CD14-positive monocyte (primary cell): ENCODE results near the gene COL4A2. TPM values are rescaled to one million over a fixed set of nuclear protein-coding genes. Genes with fewer than 3 reads are reported as not detected.
A peak's percentile ranks its signal among the peaks of the same experiment; 100 is the strongest.

Source experiments
- DNase-seq, 3 donors: peaks; one replicate each; pipeline ENCODE4 v3.0.0-alpha.2; 2011 to 2022
- H2AFZ ChIP-seq: 2 replicates; pipeline ENCODE4 v1.6.0; 2012; ENCODE audit warnings: mild to moderate bottlenecking, low read depth, low read length, inconsistent platforms; ENCODE audit not compliant: insufficient read depth, poor library complexity, severe bottlenecking
- H3K27ac ChIP-seq, 2 donors: 1 replicate in 1 of 2; 2 replicates in 1 of 2; pipeline ENCODE4 v1.5.1; 2012 to 2013; ENCODE audit warnings: low read length in 2 of 2, control low read depth in 1 of 2, inconsistent platforms in 1 of 2, low read depth in 1 of 2, mild to moderate bottlenecking in 1 of 2
- H3K27me3 ChIP-seq, 2 donors: one replicate each; pipeline versions ENCODE4 v1.6.0 to v1.6.1; 2011 to 2013; ENCODE audit warnings: low read length in 2 of 2; ENCODE audit not compliant: control insufficient read depth in 2 of 2, insufficient read depth in 2 of 2
- H3K36me3 ChIP-seq, 2 donors: replicated peaks in 1 of 2; 1 replicate in 1 of 2; 2 replicates in 1 of 2; pipeline versions ENCODE4 v1.5.1 to v1.6.1; 2012 to 2013; ENCODE audit warnings: low read length in 2 of 2, control low read depth in 1 of 2, inconsistent platforms in 1 of 2, mild to moderate bottlenecking in 1 of 2; ENCODE audit not compliant: insufficient read depth in 2 of 2, control insufficient read depth in 1 of 2
- H3K4me1 ChIP-seq, 2 donors: 1 replicate in 1 of 2; 2 replicates in 1 of 2; pipeline versions ENCODE4 v1.5.1 to v1.6.1; 2012 to 2013; ENCODE audit warnings: low read length in 2 of 2, control low read depth in 1 of 2, inconsistent platforms in 1 of 2, mild to moderate bottlenecking in 1 of 2, moderate library complexity in 1 of 2; ENCODE audit not compliant: insufficient read depth in 2 of 2, control insufficient read depth in 1 of 2
- H3K4me2 ChIP-seq: replicated peaks from 2 replicates; pipeline ENCODE3; 2012; ENCODE audit warnings: low read length, moderate library complexity, mild to moderate bottlenecking; ENCODE audit not compliant: poor library complexity, severe bottlenecking; ENCODE audit errors: extremely low read depth
- H3K4me3 ChIP-seq, 3 experiments: fragments of 200-600 bp in 1 of 3; sonication (generic) in 1 of 3; replicated peaks in 1 of 3; 1 replicate in 2 of 3; 2 replicates in 1 of 3; pipeline ENCODE4 v1.5.1; 2011 to 2013; ENCODE audit warnings: low read length in 3 of 3, mild to moderate bottlenecking in 3 of 3, control low read depth in 2 of 3, low read depth in 2 of 3, inconsistent platforms in 1 of 3, moderate library complexity in 1 of 3
- H3K79me2 ChIP-seq: 2 replicates; pipeline ENCODE4 v1.6.0; 2012; ENCODE audit warnings: mild to moderate bottlenecking, control low read depth, inconsistent platforms, low read length, moderate library complexity; ENCODE audit not compliant: insufficient read depth
- H3K9ac ChIP-seq: 2 replicates; pipeline ENCODE4 v1.6.0; 2017; ENCODE audit warnings: low read length, mild to moderate bottlenecking; ENCODE audit not compliant: insufficient read depth, poor library complexity, severe bottlenecking
- H3K9me3 ChIP-seq, 2 donors: replicated peaks in 1 of 2; 1 replicate in 1 of 2; 2 replicates in 1 of 2; pipeline versions ENCODE4 v1.5.1 to v1.6.1; 2012 to 2013; ENCODE audit warnings: low read length in 2 of 2, control low read depth in 1 of 2; ENCODE audit not compliant: control insufficient read depth in 1 of 2, insufficient read depth in 1 of 2
- H4K20me1 ChIP-seq: 2 replicates; pipeline ENCODE4 v1.6.0; 2012; ENCODE audit warnings: mild to moderate bottlenecking, low read length, control low read depth, moderate library complexity; ENCODE audit not compliant: insufficient read depth
- H3K27ac Mint-ChIP-seq, 7 donors: one replicate each; pipeline ENCODE4 v1.8.0; 2020; ENCODE audit warnings: mild to moderate bottlenecking in 7 of 7, mixed read lengths in 7 of 7, moderate library complexity in 6 of 7, inconsistent platforms in 2 of 7
- H3K27me3 Mint-ChIP-seq, 3 donors: one replicate each; pipeline ENCODE4 v1.8.0; 2021 to 2022; ENCODE audit warnings: low read depth in 3 of 3, mild to moderate bottlenecking in 3 of 3, mixed read lengths in 3 of 3, moderate library complexity in 3 of 3, inconsistent platforms in 1 of 3
- H3K36me3 Mint-ChIP-seq, 2 donors: one replicate each; pipeline ENCODE4 v1.8.0; 2020; ENCODE audit warnings: mixed read lengths in 2 of 2, inconsistent platforms in 1 of 2, mild to moderate bottlenecking in 1 of 2
- H3K4me1 Mint-ChIP-seq: one replicate; pipeline ENCODE4 v1.8.0; 2020; ENCODE audit warnings: mild to moderate bottlenecking, mixed read lengths
- H3K4me3 Mint-ChIP-seq, 2 donors: one replicate each; pipeline ENCODE4 v1.8.0; 2020; ENCODE audit warnings: mild to moderate bottlenecking in 2 of 2, mixed read lengths in 2 of 2, moderate library complexity in 1 of 2
- H3K9me3 Mint-ChIP-seq, 7 donors: one replicate each; pipeline ENCODE4 v1.8.0; 2020 to 2022; ENCODE audit warnings: mixed read lengths in 7 of 7, mild to moderate bottlenecking in 6 of 7, moderate library complexity in 6 of 7, inconsistent platforms in 2 of 7
- CTCF ChIP-seq: fragments of 200-600 bp; IDR thresholded peaks from one replicate; pipeline ENCODE4 v1.8.0; 2022; ENCODE audit warnings: antibody characterized with exemption, mild to moderate bottlenecking
- WGBS: methylation state at CpG from one replicate; pipeline ENCODE4 v1.1.5; 2013; ENCODE audit warnings: missing lambda C conversion rate; ENCODE audit not compliant: insufficient coverage; 5-methylcytosine and 5-hydroxymethylcytosine counted together
- intact Hi-C, 2 donors: fragments of 100-400 bp; cut with micrococcal nuclease; formaldehyde crosslinking; loops; one replicate each; pipeline versions ENCODE4 v1.15.0 to v1.15.1; 2023
- polyA plus RNA-seq, 3 donors: library from polyadenylated mRNA; depleted of rRNA in 1 of 3; unstranded in 2 of 3; stranded (reverse) in 1 of 3; fragments of 300-500 nt in 2 of 3; fragments of >200 nt in 1 of 3; fragmentation: Illumina TruSeq in 2 of 3; gene quantifications; 1 replicate in 2 of 3; 2 replicates in 1 of 3; pipeline ENCODE4 v1.2.3, GENCODE V29; 2012 to 2021

Gene COL4A2
- polyA plus RNA-seq, 3 donors: not detected

DNA sequence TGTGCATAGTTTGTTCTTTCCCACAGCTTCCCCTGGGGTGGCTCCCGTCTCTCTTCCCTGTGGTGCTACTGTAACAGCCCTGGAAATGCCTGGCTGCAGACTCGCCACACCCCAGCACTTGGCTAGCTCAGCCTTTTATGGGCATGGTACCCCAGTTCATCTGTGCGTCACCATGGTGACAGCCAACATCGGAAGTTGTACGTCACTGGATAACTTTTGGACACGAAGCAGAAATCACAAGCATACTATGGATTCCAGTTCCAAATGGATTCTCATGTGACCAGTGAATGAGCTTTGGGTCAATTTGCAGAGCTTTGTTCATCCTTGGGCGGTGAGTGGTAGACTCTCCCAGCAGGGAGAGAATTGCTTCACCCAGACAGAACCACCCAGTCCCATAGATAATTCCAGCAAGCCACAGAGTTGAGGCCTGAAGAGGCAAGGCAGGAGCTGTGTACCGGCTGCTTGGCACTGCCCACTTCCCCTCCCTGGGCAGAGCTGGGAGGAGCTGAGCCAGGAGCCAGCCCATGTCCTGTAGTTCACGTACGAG is 54.4 kb downstream of the COL4A2 start:
- 54% methylated on average over 7 of the region's 10 CpGs for WGBS
- H3K36me3 Mint-ChIP-seq: no peaks in the 10 kb centered on the region
- Histone ChIP-seq H3K79me2 (no peaks in the 10 kb centered on the region), H2AFZ (no peak overlapping the region), H3K27ac (no peak overlapping the region), H3K36me3 (no peaks in the 10 kb centered on the region), H3K27me3 (no peaks in the 10 kb centered on the region), H3K9me3 (no peaks in the 10 kb centered on the region), H3K9ac (no peak overlapping the region), H3K4me1 (no peaks in the 10 kb centered on the region), H3K4me3 (no peak overlapping the region), H3K4me2 (no peak overlapping the region), H4K20me1 (no peaks in the 10 kb centered on the region)
- H3K4me3 Mint-ChIP-seq: peak overlapping the region in 1 of 2 donors; percentile 1
- H3K9me3 Mint-ChIP-seq: peaks cover 0 to 2% (median 0%) of the 10 kb centered on the region in 7 donors
- H3K4me1 Mint-ChIP-seq: no peaks in the 10 kb centered on the region
- H3K27ac Mint-ChIP-seq: no peak overlapping the region
- TF ChIP-seq CTCF: no peak
- intact Hi-C loops: no loop called here
- H3K27me3 Mint-ChIP-seq: peaks cover 0 to 11% (median 4%) of the 10 kb centered on the region in 3 donors
- DNase-seq: no peak

- Mint-ChIP-seq H3K36me3 (no peaks in the 10 kb centered on the region), H3K4me3 (no peak overlapping the region), H3K4me1 (no peaks in the 10 kb centered on the region), H3K27me3 (peaks cover 0 to 12% (median 4%) of the 10 kb centered on the region in 3 donors), H3K27ac (no peak overlapping the region), H3K9me3 (peaks cover 0 to 2% (median 0%) of the 10 kb centered on the region in 7 donors)
- no peak overlapping the region for H3K4me2 ChIP-seq
- H3K36me3 ChIP-seq: no peaks in the 10 kb centered on the region
- no peak overlapping the region for H3K4me3 ChIP-seq
- 84% methylated on average over 8 of the region's 8 CpGs for WGBS
- DNase-seq: no peak
- no peak overlapping the region for H3K27ac ChIP-seq
- H2AFZ ChIP-seq: no peak overlapping the region
- H3K27me3 ChIP-seq: no peaks in the 10 kb centered on the region
- no peak overlapping the region for H3K9ac ChIP-seq
- intact Hi-C loops: no loop called here
- H3K9me3 ChIP-seq: no peaks in the 10 kb centered on the region
- TF ChIP-seq CTCF: no peak
- H3K4me1 ChIP-seq: no peaks in the 10 kb centered on the region
- H4K20me1 ChIP-seq: no peaks in the 10 kb centered on the region
- H3K79me2 ChIP-seq: no peaks in the 10 kb centered on the region
Observed at GRCh38 chr13:110363010-110363409, 55.9 kb downstream of the COL4A2 start.
